Muscle layer of colon (tissue), 2 donors: ENCODE data around the gene SYNDIG1L.
"Not testable (repeated sequence)": the region's sequence is repeated elsewhere in the genome, so short reads cannot be mapped to it uniquely, and the experiment has no call there.

Experiments used
- H3K27ac ChIP-seq: one replicate; pipeline ENCODE4 v1.7.0; 2013; ENCODE audit warnings: low read depth, mild to moderate bottlenecking, low read length, moderate library complexity
- H3K27me3 ChIP-seq, 2 donors: one replicate each; pipeline ENCODE4 v1.7.0; 2013; ENCODE audit warnings: low read length in 2 of 2, mild to moderate bottlenecking in 2 of 2; ENCODE audit not compliant: insufficient read depth in 2 of 2, control insufficient read depth in 1 of 2
- H3K36me3 ChIP-seq: one replicate; pipeline ENCODE4 v1.7.0; 2013; ENCODE audit warnings: mild to moderate bottlenecking, low read length; ENCODE audit not compliant: insufficient read depth
- H3K4me1 ChIP-seq: one replicate; pipeline ENCODE4 v1.7.0; 2013; ENCODE audit warnings: mild to moderate bottlenecking, low read length; ENCODE audit not compliant: insufficient read depth
- H3K4me3 ChIP-seq, 2 donors: one replicate each; pipeline ENCODE4 v1.7.0; 2013; ENCODE audit warnings: low read length in 2 of 2, low read depth in 1 of 2, mild to moderate bottlenecking in 1 of 2, moderate library complexity in 1 of 2
- H3K9ac ChIP-seq: one replicate; pipeline ENCODE4 v1.7.0; 2013; ENCODE audit warnings: low read length
- H3K9me3 ChIP-seq: one replicate; pipeline ENCODE4 v1.7.0; 2013; ENCODE audit warnings: mild to moderate bottlenecking, low read length
- donor health status: abdominal sarcoma.
- donor health status: Adenocarcinoma of cecum.

The SYNDIG1L gene

GRCh38 chr14:74401504-74402241 is 24.3 kb downstream of the SYNDIG1L start:
- no peak overlapping the region for H3K4me3 ChIP-seq
- H3K27me3 ChIP-seq = peaks cover 0 to 15% of the 10 kb centered on the region in 2 donors
- H3K27ac ChIP-seq = no peak overlapping the region
- no peak overlapping the region for H3K9ac ChIP-seq
- no peaks in the 10 kb centered on the region for H3K36me3 ChIP-seq
- no peaks in the 10 kb centered on the region for H3K9me3 ChIP-seq
- H3K4me1 ChIP-seq = peaks cover 7% of the 10 kb centered on the region

- H3K9me3 ChIP-seq = no peaks in the 10 kb centered on the region
- H3K4me1 ChIP-seq = peaks cover 7% of the 10 kb centered on the region
- H3K4me3 ChIP-seq = no peak overlapping the region
- H3K36me3 ChIP-seq = no peaks in the 10 kb centered on the region
- no peak overlapping the region for H3K9ac ChIP-seq
- H3K27ac ChIP-seq = no peak overlapping the region
- peaks cover 0 to 15% of the 10 kb centered on the region in 2 donors for H3K27me3 ChIP-seq
These were observed 25.0 kb downstream of the SYNDIG1L start for GRCh38 chr14:74400919-74401503.

GRCh38 chr14:74400031-74400685 is 25.9 kb downstream of the SYNDIG1L start:
- H3K27ac ChIP-seq = no peak overlapping the region
- H3K4me3 ChIP-seq = no peak overlapping the region
- H3K36me3 ChIP-seq = no peaks in the 10 kb centered on the region
- H3K4me1 ChIP-seq = peaks cover 7% of the 10 kb centered on the region
- H3K27me3 ChIP-seq = peaks cover 0 to 10% of the 10 kb centered on the region in 2 donors
- H3K9ac ChIP-seq = no peak overlapping the region
- no peaks in the 10 kb centered on the region for H3K9me3 ChIP-seq

GRCh38 chr14:74395094-74395493 is 30.9 kb downstream of the SYNDIG1L start:
- H3K27me3 ChIP-seq = peaks cover 0 to 4% of the 10 kb centered on the region in 2 donors
- no peak overlapping the region for H3K27ac ChIP-seq
- H3K9ac ChIP-seq = no peak overlapping the region
- no peaks in the 10 kb centered on the region for H3K36me3 ChIP-seq
- H3K4me1 ChIP-seq = no peaks in the 10 kb centered on the region
- H3K4me3 ChIP-seq = no peak overlapping the region
- no peaks in the 10 kb centered on the region for H3K9me3 ChIP-seq

- no peak overlapping the region for H3K4me3 ChIP-seq
- peaks cover 0 to 4% of the 10 kb centered on the region in 2 donors for H3K27me3 ChIP-seq
- H3K27ac ChIP-seq = no peak overlapping the region
- H3K9me3 ChIP-seq = no peaks in the 10 kb centered on the region
- H3K9ac ChIP-seq = no peak overlapping the region
- no peaks in the 10 kb centered on the region for H3K4me1 ChIP-seq
- H3K36me3 ChIP-seq = no peaks in the 10 kb centered on the region
These were observed 31.5 kb downstream of the SYNDIG1L start for GRCh38 chr14:74394549-74394948.

- Histone ChIP-seq H3K36me3 (no peaks in the 10 kb centered on the region), H3K9ac (no peak overlapping the region), H3K4me3 (no peak overlapping the region), H3K4me1 (no peaks in the 10 kb centered on the region), H3K9me3 (no peaks in the 10 kb centered on the region), H3K27me3 (peaks cover 0 to 4% of the 10 kb centered on the region in 2 donors), H3K27ac (no peak overlapping the region)
These were observed 33.1 kb downstream of the SYNDIG1L start for GRCh38 chr14:74392616-74393570.

- peaks cover 0 to 4% of the 10 kb centered on the region in 2 donors for H3K27me3 ChIP-seq
These were observed 34.5 kb downstream of the SYNDIG1L start for GRCh38 chr14:74391479-74391878.

GRCh38 chr14:74390505-74390904 is 35.5 kb downstream of the SYNDIG1L start:
- H3K4me3 ChIP-seq, H3K9me3 ChIP-seq, H3K4me1 ChIP-seq, H3K9ac ChIP-seq, H3K27ac ChIP-seq, H3K27me3 ChIP-seq, H3K36me3 ChIP-seq: not testable (repeated sequence)

More at GRCh38 chr14:74391479-74391878, 34.5 kb downstream of the SYNDIG1L start:
- Histone ChIP-seq H3K4me3 (no peak overlapping the region), H3K4me1 (no peaks in the 10 kb centered on the region), H3K9ac (no peak overlapping the region), H3K9me3 (no peaks in the 10 kb centered on the region), H3K27ac (no peak overlapping the region), H3K36me3 (no peaks in the 10 kb centered on the region)

- peaks cover 0 to 4% of the 10 kb centered on the region in 2 donors for H3K27me3 ChIP-seq
- no peaks in the 10 kb centered on the region for H3K4me1 ChIP-seq
- no peak overlapping the region for H3K27ac ChIP-seq
- H3K4me3 ChIP-seq = no peak overlapping the region
- H3K9me3 ChIP-seq = no peaks in the 10 kb centered on the region
- no peak overlapping the region for H3K9ac ChIP-seq
- H3K36me3 ChIP-seq = no peaks in the 10 kb centered on the region
These were observed 36.0 kb downstream of the SYNDIG1L start for GRCh38 chr14:74389980-74390379.

- no peaks in the 10 kb centered on the region for H3K9me3 ChIP-seq
- no peaks in the 10 kb centered on the region for H3K36me3 ChIP-seq
- no peak overlapping the region for H3K4me3 ChIP-seq
- H3K9ac ChIP-seq = no peak overlapping the region
- no peak overlapping the region for H3K27ac ChIP-seq
- no peaks in the 10 kb centered on the region for H3K27me3 ChIP-seq
- H3K4me1 ChIP-seq = no peaks in the 10 kb centered on the region
These were observed 43.8 kb downstream of the SYNDIG1L start for GRCh38 chr14:74382231-74382630.

- not testable (repeated sequence) for H3K36me3 ChIP-seq, H3K27ac ChIP-seq, H3K9ac ChIP-seq, H3K9me3 ChIP-seq, H3K27me3 ChIP-seq, H3K4me3 ChIP-seq, H3K4me1 ChIP-seq
These were observed 44.4 kb downstream of the SYNDIG1L start for GRCh38 chr14:74381571-74381970.
